ENCODE data around the gene NECTIN1.
"Not testable (repeated sequence)": the region's sequence is repeated elsewhere in the genome, so short reads cannot be mapped to it uniquely, and the experiment has no call there.

Gene NECTIN1

DNA sequence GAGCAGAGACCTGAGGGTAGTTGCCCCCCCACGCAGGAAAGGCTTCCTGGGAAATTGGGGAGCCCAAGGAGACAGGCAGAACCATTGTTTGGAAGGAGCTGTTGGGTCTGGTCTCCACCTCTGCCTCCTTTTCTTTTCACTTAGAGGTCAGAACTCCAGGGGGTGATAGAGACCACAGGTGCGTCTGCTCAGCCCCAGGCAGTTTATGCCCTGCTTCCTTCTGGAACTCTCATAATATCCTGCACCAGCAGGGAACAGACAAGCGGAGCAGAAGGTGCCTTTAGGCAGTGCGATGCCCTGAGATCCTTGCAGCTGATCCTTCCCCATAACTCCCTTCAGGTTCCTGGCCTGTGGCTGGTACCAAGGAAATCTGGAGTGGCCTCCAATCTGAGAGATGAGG, 120.2 kb downstream of the NECTIN1 start:
- no peak overlapping the region for H3K4me3 ChIP-seq (ENCODE audit: low read depth, low read length)
- TF ChIP-seq, protein P1, sequence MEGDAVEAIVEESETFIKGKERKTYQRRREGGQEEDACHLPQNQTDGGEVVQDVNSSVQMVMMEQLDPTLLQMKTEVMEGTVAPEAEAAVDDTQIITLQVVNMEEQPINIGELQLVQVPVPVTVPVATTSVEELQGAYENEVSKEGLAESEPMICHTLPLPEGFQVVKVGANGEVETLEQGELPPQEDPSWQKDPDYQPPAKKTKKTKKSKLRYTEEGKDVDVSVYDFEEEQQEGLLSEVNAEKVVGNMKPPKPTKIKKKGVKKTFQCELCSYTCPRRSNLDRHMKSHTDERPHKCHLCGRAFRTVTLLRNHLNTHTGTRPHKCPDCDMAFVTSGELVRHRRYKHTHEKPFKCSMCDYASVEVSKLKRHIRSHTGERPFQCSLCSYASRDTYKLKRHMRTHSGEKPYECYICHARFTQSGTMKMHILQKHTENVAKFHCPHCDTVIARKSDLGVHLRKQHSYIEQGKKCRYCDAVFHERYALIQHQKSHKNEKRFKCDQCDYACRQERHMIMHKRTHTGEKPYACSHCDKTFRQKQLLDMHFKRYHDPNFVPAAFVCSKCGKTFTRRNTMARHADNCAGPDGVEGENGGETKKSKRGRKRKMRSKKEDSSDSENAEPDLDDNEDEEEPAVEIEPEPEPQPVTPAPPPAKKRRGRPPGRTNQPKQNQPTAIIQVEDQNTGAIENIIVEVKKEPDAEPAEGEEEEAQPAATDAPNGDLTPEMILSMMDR (IDR thresholded peaks at IDR 0.05; ENCODE audit: low read depth, low read length), result no peak

- H3K4me3 ChIP-seq (ENCODE audit: low read depth, low read length), result no peak overlapping the region
- TF ChIP-seq, protein P1 (IDR thresholded peaks at IDR 0.05; ENCODE audit: low read depth, low read length), result no peak
These were observed 120.8 kb downstream of the NECTIN1 start for GRCh38 chr11:119608201-119608600.

DNA sequence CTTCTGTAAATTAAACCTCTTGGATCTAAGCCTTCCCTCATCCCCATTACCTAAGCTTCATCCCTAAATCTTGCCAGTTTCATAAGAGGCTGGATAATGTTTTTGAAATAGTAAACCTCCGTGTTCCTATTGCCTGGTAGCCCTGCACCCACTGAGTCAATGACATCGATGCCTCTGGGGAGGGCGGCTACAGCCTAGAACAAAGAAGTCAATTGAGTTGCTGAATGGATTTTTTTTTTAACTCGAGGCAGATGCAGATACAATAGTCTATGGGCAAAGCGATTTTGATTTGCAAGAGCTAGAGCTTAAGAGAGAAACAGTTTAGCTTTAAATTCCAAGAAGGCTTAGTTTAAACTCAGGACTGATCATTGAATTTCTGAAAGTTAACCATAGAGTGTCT, 121.3 kb downstream of the NECTIN1 start:
- no peak overlapping the region for H3K4me3 ChIP-seq (ENCODE audit: low read depth, low read length)
- TF ChIP-seq, protein P1 (IDR thresholded peaks at IDR 0.05; ENCODE audit: low read depth, low read length), result no peak

GRCh38 chr11:119605137-119605665, 123.8 kb downstream of the NECTIN1 start:
- H3K4me3 ChIP-seq (ENCODE audit: low read depth, low read length), result no peak overlapping the region
- TF ChIP-seq, protein P1 (IDR thresholded peaks at IDR 0.05; ENCODE audit: low read depth, low read length), result no peak

- TF ChIP-seq, protein P1 (IDR thresholded peaks at IDR 0.05; ENCODE audit: low read depth, low read length), result no peak
- no peak overlapping the region for H3K4me3 ChIP-seq (ENCODE audit: low read depth, low read length)
These were observed 126.1 kb downstream of the NECTIN1 start for GRCh38 chr11:119602745-119603373.

GRCh38 chr11:119599864-119600541, 129.0 kb downstream of the NECTIN1 start:
- TF ChIP-seq, protein P1 (IDR thresholded peaks at IDR 0.05; ENCODE audit: low read depth, low read length), result no peak
- no peak overlapping the region for H3K4me3 ChIP-seq (ENCODE audit: low read depth, low read length)

- H3K4me3 ChIP-seq (ENCODE audit: low read depth, low read length), result not testable (repeated sequence)
These were observed 133.1 kb downstream of the NECTIN1 start for GRCh38 chr11:119595941-119596340.
